Measurements from ENCODE around the gene TGFB1I1. TPM values are rescaled to one million over a fixed set of nuclear protein-coding genes. Genes with fewer than 3 reads are reported as not detected.
A peak's percentile ranks its signal among the peaks of the same experiment; 100 is the strongest.

TGFB1I1 gene
- total and polyA plus RNA-seq, 2 of the 4 experiments (the other 2 are of a cell fraction), result 24.9 to 128 TPM

- no peak overlapping the region for H3K4ac ChIP-seq (ENCODE audit: low read depth, low read length)
- H3K18ac ChIP-seq (ENCODE audit: low read depth, low read length), result no peak overlapping the region
- H2BK20ac ChIP-seq (ENCODE audit: low read depth, low read length), result no peak overlapping the region
- 38% methylated on average over 3 of the region's 12 CpGs; no CpG with 5 or more reads in 1 of the 2 experiments for WGBS, 2 experiments (ENCODE audit: extremely low coverage in 2 of 2, insufficient read length in 1 of 2)
- no peaks in the 10 kb centered on the region for H3K27me3 ChIP-seq (ENCODE audit: control insufficient read depth, insufficient read depth, low read length)
- H3K14ac ChIP-seq (replicated peaks; ENCODE audit: low read depth, low read length), result peak overlapping the region; percentile 8; the same call in 1 of the 2 replicates
- DNase-seq (peak; percentile 90), ATAC-seq (ENCODE audit: low read depth) (peak; percentile 1; the same call in 1 of the 2 replicates)
- H4K5ac ChIP-seq (ENCODE audit: low read depth, low read length), result no peak overlapping the region
- H3K4me3 ChIP-seq (ENCODE audit: insufficient read depth, low read depth, low read length), result no peak overlapping the region
- ChIA-PET CTCF (no interaction called here), POLR2A (ENCODE audit: unreplicated experiment) (no interaction called here)
- H2AFZ ChIP-seq (replicated peaks; ENCODE audit: low read length, poor library complexity), result no peak overlapping the region
- H2BK120ac ChIP-seq (ENCODE audit: low read depth, low read length), result no peak overlapping the region
- peak; percentile 33; the same call in 1 of the 2 replicates for TF ChIP-seq CEBPB (IDR thresholded peaks at IDR 0.05; ENCODE audit: low read depth, low read length)
- TF ChIP-seq RCOR1 (IDR thresholded peaks at IDR 0.05; ENCODE audit: insufficient replicate concordance, low read length), result no peak
- TF ChIP-seq POLR2A (IDR thresholded peaks at IDR 0.05; ENCODE audit: low read depth, low read length), result peak; percentile 22; the same call in 1 of the 2 replicates
- TF ChIP-seq SMC3 (IDR thresholded peaks at IDR 0.05; ENCODE audit: low read depth, low read length), result 0 out of 2 replicates have a peak, but pooled peaks have one; percentile 3
- H3K23ac ChIP-seq (ENCODE audit: low read depth, low read length), result no peak overlapping the region
- no peak overlapping the region for H2AK9ac ChIP-seq (replicated peaks; ENCODE audit: low read depth, low read length, poor library complexity)
- dilution Hi-C loops (cut with HindIII; ENCODE audit: low sequenced_read_pairs, unreplicated experiment) (no loop called here), in situ Hi-C loops (cut with MboI; ENCODE audit: low sequenced_read_pairs) (loop anchor here (25.0 kb wide), 1 partner anchor 388 kb away; the partner anchor contains the start of gene ZNF267), intact Hi-C loops (cut with micrococcal nuclease) (no loop called here)
- H3K56ac ChIP-seq (ENCODE audit: extremely low read depth, insufficient read depth, low read length), result no peak overlapping the region
- no peak overlapping the region for H3K27ac ChIP-seq (ENCODE audit: insufficient read depth, low read length)
- H4K20me1 ChIP-seq (ENCODE audit: insufficient read depth, low read length), result peaks cover 61% of the 10 kb centered on the region
- H3K9me1 ChIP-seq (ENCODE audit: insufficient read depth, low read length), result peaks cover 21% of the 10 kb centered on the region; the same call in 1 of the 2 replicates
- peak overlapping the region in 1 of 2 experiments; percentile 10; a peak in 1 of 4 replicates for H4K8ac ChIP-seq (ENCODE audit: low read depth in 2 of 2, low read length in 2 of 2)
- H2BK5ac ChIP-seq (ENCODE audit: low read depth, low read length, poor library complexity, severe bottlenecking), result no peak overlapping the region
- peaks cover 13% of the 10 kb centered on the region for H3K4me1 ChIP-seq (ENCODE audit: control insufficient read depth, insufficient read depth, low read length)
- H2BK15ac ChIP-seq (ENCODE audit: low read depth, low read length), result no peak overlapping the region
- no peak overlapping the region for H4K91ac ChIP-seq (ENCODE audit: insufficient read depth, low read depth, low read length)
- no peak overlapping the region for H3K9ac ChIP-seq (ENCODE audit: low read depth, low read length)
- H3K36me3 ChIP-seq (ENCODE audit: control insufficient read depth, insufficient read depth, low read length), result peaks cover 52% of the 10 kb centered on the region
- peak overlapping the region; percentile 57; the same call in 1 of the 2 replicates for H2AK5ac ChIP-seq (ENCODE audit: low read depth, low read length)
- H3K4me2 ChIP-seq (ENCODE audit: low read depth, low read length), result no peak overlapping the region
- H3K9me3 ChIP-seq (ENCODE audit: control insufficient read depth, insufficient read depth, low read length), result no peaks in the 10 kb centered on the region
- TSS peak; percentile 73 for BruUV-seq (replicated peaks)
- H3K79me1 ChIP-seq (ENCODE audit: low read depth in 1 of 2, low read length in 2 of 2), result peaks cover 22 to 73% of the 10 kb centered on the region in 2 experiments; a peak in 3 of 4 replicates
Measured at GRCh38 chr16:31474173-31474714, 2.3 kb downstream of the TGFB1I1 start.
